Right lobe of liver (tissue), 6 donors: ENCODE measurements around the gene MCM3AP. TPM values are rescaled to one million over a fixed set of nuclear protein-coding genes. Genes with fewer than 3 reads are reported as not detected.

Experiments used
- ATAC-seq, 4 donors: fragments of 200-7000 bp; cut with Tn5 transposase; one replicate each; pipeline ENCODE4 v1.9.1; 2020; ENCODE audit warnings: mild to moderate bottlenecking in 4 of 4, moderate library complexity in 4 of 4
- DNase-seq, 3 donors: peaks; one replicate each; pipeline ENCODE4 v3.0.0-alpha.2; 2020
- H3K27ac ChIP-seq, 3 donors: fragments of 200-600 bp; one replicate each; pipeline ENCODE4 v1.8.0; 2022
- H3K27me3 ChIP-seq, 2 donors: fragments of 200-600 bp; one replicate each; pipeline ENCODE4 v1.8.0; 2022
- H3K36me3 ChIP-seq, 4 donors: fragments of 200-600 bp; sonication (generic) in 1 of 4; one replicate each; pipeline versions ENCODE4 v1.5.1 to v1.8.0; 2017 to 2022; ENCODE audit warnings: control low read depth in 1 of 4
- H3K4me1 ChIP-seq, 4 donors: fragments of 200-600 bp; sonication (generic) in 1 of 4; one replicate each; pipeline versions ENCODE4 v1.5.1 to v1.8.0; 2017 to 2022; ENCODE audit warnings: control low read depth in 1 of 4
- H3K4me3 ChIP-seq, 3 donors: fragments of 200-600 bp; one replicate each; pipeline ENCODE4 v1.8.0; 2022
- H3K9me3 ChIP-seq, 4 donors: fragments of 200-600 bp; sonication (generic) in 1 of 4; one replicate each; pipeline versions ENCODE4 v1.5.1 to v1.8.0; 2017 to 2022; ENCODE audit warnings: control low read depth in 1 of 4
- POLR2A ChIP-seq: fragments of 450-650 bp; IDR thresholded peaks from one replicate; pipeline ENCODE4 v1.6.1; 2017; ENCODE audit warnings: antibody characterized with exemption, mild to moderate bottlenecking
- WGBS: methylation state at CpG from one replicate; pipeline ENCODE4 v1.1.6; 2018; ENCODE audit warnings: low coverage, low lambda C conversion rate; ENCODE audit not compliant: insufficient coverage; ENCODE audit errors: missing lambda C conversion rate; 5-methylcytosine and 5-hydroxymethylcytosine counted together
- intact Hi-C, 2 donors: fragments of 100-400 bp; cut with DNase I; formaldehyde crosslinking; loops; one replicate each; pipeline versions ENCODE4 v1.11.2 to v1.14.1; 2022
- total RNA-seq, 6 experiments: library from RNA; depleted of rRNA in 2 of 6; stranded (reverse); fragments of >200 nt in 2 of 6; fragmentation: NEBNext Ultra II Directional in 3 of 6; extraction: Animal tissue kit (Norgen Biotek cat#: 25700) in 3 of 6; gene quantifications; one replicate each; pipeline versions ENCODE4 v1.1.0 to v1.2.4, GENCODE V29; 2016 to 2023
- TF ChIP-seq, protein P1 (sequence below), 4 donors: fragments of 200-600 bp in 3 of 4; fragments of 450-650 bp in 1 of 4; IDR thresholded peaks; one replicate each; pipeline versions ENCODE4 v1.5.1 to v1.8.0; 2016 to 2022; ENCODE audit warnings: antibody characterized with exemption in 4 of 4, mild to moderate bottlenecking in 2 of 4
- donor health status: DM: no; HTN: yes; CAD: no.
- donor health status: DM: no; HTN: no; CAD: no.
- donor health status: DM: no; HTN: no; CAD: no.
- donor health status: DM: no; HTN: yes; CAD: no.
- donor health status: DM: no; HTN: yes; CAD: no.

MCM3AP gene
- total RNA-seq, 6 experiments from 2014 or later, result 34.4 to 44.6 (median 40.7) TPM

DNA sequence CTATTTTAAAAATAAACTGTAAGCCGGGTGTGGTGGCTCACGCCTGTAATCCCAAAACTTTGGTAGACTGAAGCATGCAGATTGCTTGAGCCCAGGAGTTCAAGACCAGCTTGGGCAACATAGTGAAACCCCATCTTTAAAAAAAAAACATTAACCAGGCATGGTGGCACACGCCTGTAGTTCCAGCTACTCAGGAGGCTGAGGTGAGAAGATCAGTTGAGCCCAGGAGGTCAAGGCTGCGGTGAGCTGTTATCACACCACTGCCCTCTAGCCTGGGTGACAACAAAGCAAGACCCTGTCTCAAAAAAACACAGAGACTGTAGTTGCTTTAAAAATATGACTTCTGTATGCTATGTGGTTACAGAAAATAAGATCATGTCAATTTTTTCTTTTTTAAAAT is 32.6 kb downstream of the MCM3AP start:
- Histone ChIP-seq H3K27me3 (no peaks in the 10 kb centered on the region), H3K27ac (no peak overlapping the region), H3K4me1 (no peaks in the 10 kb centered on the region), H3K9me3 (no peaks in the 10 kb centered on the region), H3K4me3 (no peak overlapping the region), H3K36me3 (peaks cover 0 to 92% (median 44%) of the 10 kb centered on the region in 4 donors)
- WGBS, result 89% methylated on average over 2 of the region's 4 CpGs
- intact Hi-C loops, result no loop called here
- DNase-seq (no peak), ATAC-seq (no peak)
- no peak for TF ChIP-seq POLR2A
- TF ChIP-seq, protein P1, sequence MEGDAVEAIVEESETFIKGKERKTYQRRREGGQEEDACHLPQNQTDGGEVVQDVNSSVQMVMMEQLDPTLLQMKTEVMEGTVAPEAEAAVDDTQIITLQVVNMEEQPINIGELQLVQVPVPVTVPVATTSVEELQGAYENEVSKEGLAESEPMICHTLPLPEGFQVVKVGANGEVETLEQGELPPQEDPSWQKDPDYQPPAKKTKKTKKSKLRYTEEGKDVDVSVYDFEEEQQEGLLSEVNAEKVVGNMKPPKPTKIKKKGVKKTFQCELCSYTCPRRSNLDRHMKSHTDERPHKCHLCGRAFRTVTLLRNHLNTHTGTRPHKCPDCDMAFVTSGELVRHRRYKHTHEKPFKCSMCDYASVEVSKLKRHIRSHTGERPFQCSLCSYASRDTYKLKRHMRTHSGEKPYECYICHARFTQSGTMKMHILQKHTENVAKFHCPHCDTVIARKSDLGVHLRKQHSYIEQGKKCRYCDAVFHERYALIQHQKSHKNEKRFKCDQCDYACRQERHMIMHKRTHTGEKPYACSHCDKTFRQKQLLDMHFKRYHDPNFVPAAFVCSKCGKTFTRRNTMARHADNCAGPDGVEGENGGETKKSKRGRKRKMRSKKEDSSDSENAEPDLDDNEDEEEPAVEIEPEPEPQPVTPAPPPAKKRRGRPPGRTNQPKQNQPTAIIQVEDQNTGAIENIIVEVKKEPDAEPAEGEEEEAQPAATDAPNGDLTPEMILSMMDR (IDR thresholded peaks at IDR 0.05), result no peak

DNA sequence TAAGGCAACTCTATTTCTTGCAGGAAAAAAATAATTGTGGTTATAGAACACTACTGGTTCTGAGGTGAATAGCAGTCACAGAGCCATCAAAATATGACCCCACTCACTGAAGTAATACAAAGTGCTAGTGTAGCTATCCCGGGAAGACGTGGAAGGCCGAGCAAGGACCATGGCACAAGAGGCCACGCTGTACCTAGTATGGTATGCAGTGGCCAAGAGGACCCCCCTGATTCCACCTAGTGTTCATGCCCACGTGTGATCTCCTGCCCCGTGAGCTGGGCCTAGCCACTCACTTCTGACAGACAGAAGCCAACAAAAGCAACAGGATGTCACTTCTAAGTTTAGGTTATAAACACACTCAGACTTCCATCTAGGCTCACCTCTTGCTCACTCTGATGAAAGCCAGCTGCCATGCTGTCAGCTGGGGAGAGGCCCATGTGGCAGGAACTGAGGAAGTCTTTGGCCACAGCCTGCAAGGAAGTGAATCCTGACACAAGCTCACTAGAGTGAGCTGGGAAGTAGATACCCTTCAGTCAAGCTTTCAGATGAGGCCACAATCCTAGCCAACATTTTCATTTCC is 35.2 kb downstream of the MCM3AP start:
- intact Hi-C loops, result no loop called here
- WGBS, result 92% methylated on average over 4 of the region's 6 CpGs
- ATAC-seq, result no peak
- TF ChIP-seq, protein P1 (IDR thresholded peaks at IDR 0.05), result no peak
- no peak for TF ChIP-seq POLR2A
- H3K36me3 ChIP-seq, result peaks cover 0 to 90% (median 42%) of the 10 kb centered on the region in 4 donors
- no peak for DNase-seq
- no peaks in the 10 kb centered on the region for H3K27me3 ChIP-seq
- no peak overlapping the region for H3K4me3 ChIP-seq
- H3K27ac ChIP-seq, result no peak overlapping the region
- H3K9me3 ChIP-seq, result no peaks in the 10 kb centered on the region
- no peaks in the 10 kb centered on the region for H3K4me1 ChIP-seq

DNA sequence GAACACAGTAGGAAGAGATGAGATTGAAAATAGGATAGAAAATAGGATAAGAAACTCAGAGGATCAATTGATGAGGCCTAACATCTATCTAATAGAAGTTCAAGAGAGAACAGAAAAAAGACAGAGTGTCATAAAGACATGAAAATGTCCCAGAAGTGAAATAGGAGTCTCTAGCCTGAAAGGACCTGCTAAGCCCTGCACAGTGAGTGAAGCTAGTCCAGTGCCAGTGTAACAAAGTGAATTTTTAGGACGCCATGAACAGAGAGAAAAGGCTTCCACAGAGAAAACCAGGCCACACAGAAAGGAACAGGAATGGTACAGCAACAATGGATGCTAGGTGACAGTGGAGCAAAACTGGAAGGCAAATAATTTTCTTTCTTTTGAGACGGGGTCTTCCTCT is 36.6 kb downstream of the MCM3AP start:
- intact Hi-C loops, result no loop called here
- WGBS, result 100% methylated on average over 1 of the region's 2 CpGs
- ATAC-seq (no peak), DNase-seq (no peak)
- peaks cover 0 to 91% (median 40%) of the 10 kb centered on the region in 4 donors for H3K36me3 ChIP-seq
- H3K9me3 ChIP-seq, result no peaks in the 10 kb centered on the region
- no peaks in the 10 kb centered on the region for H3K27me3 ChIP-seq
- no peak overlapping the region for H3K27ac ChIP-seq
- TF ChIP-seq, protein P1 (IDR thresholded peaks at IDR 0.05), result no peak
- TF ChIP-seq POLR2A, result no peak
- no peaks in the 10 kb centered on the region for H3K4me1 ChIP-seq
- no peak overlapping the region for H3K4me3 ChIP-seq

GRCh38 chr21:46248422-46248782 is 37.0 kb downstream of the MCM3AP start:
- H3K36me3 ChIP-seq, result peaks cover 0 to 93% (median 39%) of the 10 kb centered on the region in 4 donors
- H3K27ac ChIP-seq, result no peak overlapping the region
- no peak overlapping the region for H3K4me3 ChIP-seq
- TF ChIP-seq, protein P1 (IDR thresholded peaks at IDR 0.05), result no peak
- no peak for TF ChIP-seq POLR2A
- WGBS, result 80% methylated on average over 1 of the region's 1 CpG
- no peaks in the 10 kb centered on the region for H3K9me3 ChIP-seq
- ATAC-seq (no peak), DNase-seq (no peak)
- no peaks in the 10 kb centered on the region for H3K4me1 ChIP-seq
- H3K27me3 ChIP-seq, result no peaks in the 10 kb centered on the region
- intact Hi-C loops, result no loop called here
